C4-2B (cell line): ENCODE results near the gene CDC42EP2.

Source experiments
- H3K27ac ChIP-seq: fragments of 450-650 bp; 2 replicates; pipeline ENCODE4 v1.5.1; 2017
- ZFX ChIP-seq: fragments of 450-650 bp; IDR thresholded peaks from 2 replicates; pipeline ENCODE4 v1.6.1; 2017
- TF ChIP-seq, protein P1 (sequence below): fragments of 450-650 bp; conservative IDR thresholded peaks from 2 replicates; pipeline ENCODE4 v1.5.1; 2017; ENCODE audit warnings: mild to moderate bottlenecking

CDC42EP2 gene

DNA sequence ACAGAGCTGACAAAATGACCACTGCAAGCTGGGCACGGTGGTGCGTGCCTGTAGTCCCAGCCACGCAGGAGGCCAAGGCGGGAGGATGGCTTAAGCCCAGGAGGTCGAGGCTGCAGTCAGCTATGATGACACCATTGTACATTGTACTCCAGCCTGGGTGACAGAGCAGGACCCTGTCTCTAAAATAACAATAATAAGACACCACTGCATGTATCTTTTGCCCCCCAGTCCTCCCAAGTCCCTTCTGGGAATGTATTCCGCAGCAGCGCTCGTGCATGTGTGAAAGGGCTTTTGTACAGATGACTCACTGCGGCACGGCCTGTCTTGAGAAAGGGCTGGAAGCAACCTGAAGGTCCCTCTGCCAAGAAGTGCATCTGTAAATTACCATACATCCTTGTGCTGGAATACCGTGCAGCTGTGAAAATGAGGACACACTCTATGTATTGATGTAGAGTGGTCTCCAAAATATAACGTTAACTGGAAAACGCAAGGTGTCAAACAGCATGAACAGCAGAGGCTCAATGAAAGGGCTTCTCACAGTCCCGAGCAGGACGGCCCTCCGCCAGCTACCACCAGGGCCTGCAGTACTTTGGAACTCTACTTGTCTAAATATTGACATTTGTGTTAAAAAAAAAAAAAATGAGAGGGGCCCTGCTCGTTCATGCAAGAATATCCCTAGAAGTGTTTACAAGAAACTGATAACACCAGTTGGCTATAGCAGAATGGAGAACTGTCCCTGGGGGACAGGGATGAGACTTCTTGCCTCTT lies 9.0 kb upstream of the CDC42EP2 start:
- no peak overlapping the region for H3K27ac ChIP-seq
- TF ChIP-seq, protein P1, sequence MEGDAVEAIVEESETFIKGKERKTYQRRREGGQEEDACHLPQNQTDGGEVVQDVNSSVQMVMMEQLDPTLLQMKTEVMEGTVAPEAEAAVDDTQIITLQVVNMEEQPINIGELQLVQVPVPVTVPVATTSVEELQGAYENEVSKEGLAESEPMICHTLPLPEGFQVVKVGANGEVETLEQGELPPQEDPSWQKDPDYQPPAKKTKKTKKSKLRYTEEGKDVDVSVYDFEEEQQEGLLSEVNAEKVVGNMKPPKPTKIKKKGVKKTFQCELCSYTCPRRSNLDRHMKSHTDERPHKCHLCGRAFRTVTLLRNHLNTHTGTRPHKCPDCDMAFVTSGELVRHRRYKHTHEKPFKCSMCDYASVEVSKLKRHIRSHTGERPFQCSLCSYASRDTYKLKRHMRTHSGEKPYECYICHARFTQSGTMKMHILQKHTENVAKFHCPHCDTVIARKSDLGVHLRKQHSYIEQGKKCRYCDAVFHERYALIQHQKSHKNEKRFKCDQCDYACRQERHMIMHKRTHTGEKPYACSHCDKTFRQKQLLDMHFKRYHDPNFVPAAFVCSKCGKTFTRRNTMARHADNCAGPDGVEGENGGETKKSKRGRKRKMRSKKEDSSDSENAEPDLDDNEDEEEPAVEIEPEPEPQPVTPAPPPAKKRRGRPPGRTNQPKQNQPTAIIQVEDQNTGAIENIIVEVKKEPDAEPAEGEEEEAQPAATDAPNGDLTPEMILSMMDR = no peak

DNA sequence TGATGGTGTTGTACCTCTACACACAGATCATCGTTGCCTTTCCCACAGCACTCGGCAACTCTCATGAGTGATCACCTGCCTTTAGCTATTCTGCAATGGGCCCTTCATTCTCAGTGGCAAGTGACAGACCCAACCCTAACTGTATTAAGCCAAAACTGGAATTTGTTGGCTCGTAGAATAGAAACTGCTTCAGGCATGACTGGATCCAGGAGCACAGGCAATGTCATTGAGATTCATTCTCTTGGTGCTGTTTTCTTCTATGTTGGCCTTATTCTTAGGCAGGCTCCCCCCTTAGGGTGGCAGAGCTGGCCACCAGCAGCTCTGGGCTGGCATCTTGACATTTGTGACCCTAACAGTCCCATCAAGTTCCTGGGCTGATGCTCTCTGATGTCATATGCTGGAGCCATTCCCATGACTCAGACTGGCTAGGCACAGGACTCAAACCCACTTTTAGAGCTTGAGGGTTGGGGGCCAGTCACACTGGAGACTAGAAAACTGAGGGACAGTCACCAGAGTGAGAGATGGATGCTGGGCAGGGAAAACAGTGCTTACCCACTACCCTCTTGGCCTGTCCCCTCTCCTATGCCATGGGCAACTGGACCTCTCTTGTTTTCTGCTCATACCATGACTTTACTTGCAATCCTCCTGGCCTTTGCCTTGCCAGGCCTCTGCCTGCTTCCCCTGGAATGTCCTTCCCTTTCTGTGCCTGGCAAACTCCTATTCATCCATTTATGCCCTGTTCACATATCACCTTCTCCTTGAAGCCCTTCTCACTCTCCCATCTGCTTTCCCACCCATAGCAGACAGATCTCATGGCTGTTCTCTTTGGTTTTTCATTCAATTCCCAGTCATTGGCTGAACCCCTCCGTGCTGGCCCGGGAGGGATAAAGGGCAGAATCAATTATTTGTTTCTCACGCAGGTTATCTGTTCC lies 7.1 kb upstream of the CDC42EP2 start:
- no peak overlapping the region for H3K27ac ChIP-seq
- TF ChIP-seq, protein P1 = no peak
- TF ChIP-seq ZFX = no peak

DNA sequence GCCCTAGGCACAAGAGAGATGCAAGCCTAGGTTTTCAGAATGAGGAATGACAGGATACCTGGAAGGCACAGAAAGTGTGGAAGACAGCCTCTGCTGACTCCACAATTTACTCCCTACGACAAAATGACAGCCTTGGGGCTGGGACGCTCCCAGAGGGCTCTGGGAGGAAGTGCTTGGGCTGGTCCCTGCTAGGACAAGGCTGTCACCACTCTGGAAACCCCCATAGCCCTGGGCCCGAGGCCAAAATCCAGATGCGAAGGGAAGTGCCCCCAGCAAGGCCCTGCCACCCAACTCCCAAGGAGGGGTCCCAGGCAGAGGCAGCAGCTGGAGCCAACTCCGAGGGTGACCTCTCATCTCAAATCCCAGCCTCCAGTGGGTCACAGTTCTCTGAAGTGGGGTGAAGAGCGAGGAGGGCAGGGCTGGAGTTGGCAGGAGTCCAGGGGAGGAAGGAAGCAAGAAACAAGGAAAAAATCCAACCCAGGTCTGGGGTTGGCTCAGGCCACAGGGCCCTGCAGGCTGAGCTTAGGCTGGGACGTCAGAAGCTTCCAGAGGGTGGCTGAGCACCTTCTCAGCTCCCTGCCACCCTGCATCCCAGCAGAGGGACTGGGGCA lies 6.3 kb upstream of the CDC42EP2 start:
- no peak overlapping the region for H3K27ac ChIP-seq
- TF ChIP-seq, protein P1 = no peak
- no peak for TF ChIP-seq ZFX

DNA sequence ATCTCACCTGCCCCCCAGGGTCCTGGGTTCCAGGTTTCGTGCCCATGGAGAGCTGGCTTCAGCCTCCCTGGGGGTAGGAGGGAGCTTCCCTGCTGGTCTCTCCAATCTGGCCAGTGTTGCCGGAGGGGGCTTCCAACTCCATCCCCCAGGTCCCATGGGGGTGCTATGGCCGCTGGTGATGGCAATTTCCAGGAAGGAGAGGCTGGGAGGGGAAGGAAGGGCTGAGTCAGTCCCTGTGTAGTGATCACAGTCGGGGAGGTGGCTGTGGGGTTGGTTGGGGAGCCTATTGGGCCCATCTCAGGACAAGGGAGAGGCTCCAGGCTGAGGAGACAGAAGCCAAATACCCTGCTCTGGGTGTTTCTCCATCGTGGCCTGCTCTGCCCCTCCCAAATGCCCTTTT lies 5.7 kb upstream of the CDC42EP2 start:
- TF ChIP-seq, protein P1 = no peak
- TF ChIP-seq ZFX = no peak
- no peak overlapping the region for H3K27ac ChIP-seq

DNA sequence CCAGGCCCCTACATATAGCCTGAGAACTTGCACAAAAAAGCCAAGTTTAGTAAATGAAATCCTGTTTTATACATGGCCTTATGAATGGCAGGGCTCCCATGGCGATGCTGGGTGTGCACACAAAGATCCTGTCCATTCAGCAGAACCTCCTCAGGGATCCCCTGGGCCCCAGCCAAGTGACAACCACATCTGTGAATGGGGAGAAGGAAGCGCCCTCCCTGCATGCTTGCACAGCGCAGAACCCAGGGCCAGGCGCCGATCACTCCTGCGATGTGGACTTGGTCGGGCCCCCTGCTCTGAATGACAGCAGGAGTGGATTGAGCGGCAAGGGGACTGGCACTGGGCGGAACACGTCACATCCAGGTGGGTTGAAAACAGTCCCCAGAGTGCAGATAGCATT lies 4.5 kb upstream of the CDC42EP2 start:
- TF ChIP-seq ZFX = no peak
- TF ChIP-seq, protein P1 = no peak
- H3K27ac ChIP-seq = no peak overlapping the region

DNA sequence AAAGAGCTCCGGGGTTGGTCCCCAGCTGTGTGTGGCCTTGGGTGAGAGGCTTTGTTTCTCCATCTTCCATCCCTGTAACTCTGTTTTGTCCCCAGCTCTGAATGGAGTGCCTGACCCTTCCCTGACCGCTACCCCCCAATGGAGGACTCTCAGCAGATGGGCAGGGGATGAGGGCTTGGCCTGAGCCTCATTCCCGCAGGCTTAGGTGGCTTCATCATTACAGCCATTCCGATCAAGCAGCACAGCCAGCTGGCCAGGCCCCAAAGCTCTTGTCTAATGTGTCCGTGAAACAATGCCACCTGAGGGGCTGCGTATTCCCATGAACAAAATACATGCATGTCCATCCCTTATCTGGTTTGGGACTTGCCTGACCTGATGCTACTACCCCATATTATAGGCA lies 3.9 kb upstream of the CDC42EP2 start:
- no peak overlapping the region for H3K27ac ChIP-seq

More for the DNA sequence above, 3.9 kb upstream of the CDC42EP2 start:
- no peak for TF ChIP-seq ZFX
- TF ChIP-seq, protein P1 = no peak
